ENCODE data around the gene RCVRN. TPM values are rescaled to one million over a fixed set of nuclear protein-coding genes. Genes with fewer than 3 reads are reported as not detected.

Gene RCVRN
- total RNA-seq, 1 experiment from 2014 or later, result not detected

DNA sequence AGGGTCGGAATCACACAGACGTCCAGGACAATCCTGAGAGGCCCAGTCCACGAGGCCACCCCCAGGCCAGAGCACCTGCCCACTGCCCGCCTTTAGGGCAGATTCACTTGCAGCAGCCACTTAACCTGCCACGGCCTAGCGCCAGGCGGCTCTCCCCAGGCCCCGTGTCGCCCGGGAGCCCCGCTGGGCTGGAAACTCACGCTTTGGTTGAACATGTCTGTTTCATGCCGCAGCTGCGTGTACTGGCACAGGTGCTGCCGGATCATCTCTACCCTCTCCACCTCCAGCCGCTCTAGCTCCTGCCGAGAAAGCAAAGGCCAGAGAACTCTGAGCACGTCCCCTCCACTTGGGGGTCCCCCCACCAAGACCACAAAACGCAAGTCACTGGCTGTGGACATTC lies 12.7 kb upstream of the RCVRN start:
- CTCF ChIA-PET, result interaction anchor here (0.6 to 1.4 kb wide), 5 partner anchors 8 to 699 kb away, joined by 3 to 7 read pairs (median 4); partner anchors contain the start of gene RCVRN
- intact Hi-C loops (cut with micrococcal nuclease), result no loop called here

DNA sequence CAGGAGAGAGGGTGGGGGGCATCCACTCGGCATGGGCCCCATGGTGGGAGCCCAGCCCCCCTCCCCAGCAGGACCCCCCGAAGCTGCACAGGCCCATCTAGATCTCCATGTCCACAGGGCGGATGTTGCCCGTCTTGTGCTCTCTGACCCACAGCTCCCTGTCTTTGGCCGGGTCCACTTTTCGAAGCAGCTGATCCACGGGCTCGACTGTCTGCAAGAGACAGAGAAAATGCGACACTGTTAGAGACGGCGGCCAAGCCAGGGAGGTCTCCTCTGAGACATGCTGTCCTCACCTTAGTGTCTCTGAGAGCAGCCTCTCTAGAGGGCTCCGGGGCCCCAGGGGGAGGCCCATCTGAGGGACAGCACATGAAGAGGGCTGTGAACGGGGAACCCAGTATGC lies 12.1 kb upstream of the RCVRN start:
- TF ChIP-seq, protein P1, sequence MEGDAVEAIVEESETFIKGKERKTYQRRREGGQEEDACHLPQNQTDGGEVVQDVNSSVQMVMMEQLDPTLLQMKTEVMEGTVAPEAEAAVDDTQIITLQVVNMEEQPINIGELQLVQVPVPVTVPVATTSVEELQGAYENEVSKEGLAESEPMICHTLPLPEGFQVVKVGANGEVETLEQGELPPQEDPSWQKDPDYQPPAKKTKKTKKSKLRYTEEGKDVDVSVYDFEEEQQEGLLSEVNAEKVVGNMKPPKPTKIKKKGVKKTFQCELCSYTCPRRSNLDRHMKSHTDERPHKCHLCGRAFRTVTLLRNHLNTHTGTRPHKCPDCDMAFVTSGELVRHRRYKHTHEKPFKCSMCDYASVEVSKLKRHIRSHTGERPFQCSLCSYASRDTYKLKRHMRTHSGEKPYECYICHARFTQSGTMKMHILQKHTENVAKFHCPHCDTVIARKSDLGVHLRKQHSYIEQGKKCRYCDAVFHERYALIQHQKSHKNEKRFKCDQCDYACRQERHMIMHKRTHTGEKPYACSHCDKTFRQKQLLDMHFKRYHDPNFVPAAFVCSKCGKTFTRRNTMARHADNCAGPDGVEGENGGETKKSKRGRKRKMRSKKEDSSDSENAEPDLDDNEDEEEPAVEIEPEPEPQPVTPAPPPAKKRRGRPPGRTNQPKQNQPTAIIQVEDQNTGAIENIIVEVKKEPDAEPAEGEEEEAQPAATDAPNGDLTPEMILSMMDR (IDR thresholded peaks at IDR 0.05; ENCODE audit: unreplicated experiment), result no peak
- Mint-ChIP-seq H3K9me3 (ENCODE audit: unreplicated experiment) (peaks cover 8% of the 10 kb centered on the region), H3K27me3 (ENCODE audit: insufficient read depth, unreplicated experiment) (no peaks in the 10 kb centered on the region), H3K4me1 (ENCODE audit: insufficient read depth, unreplicated experiment) (no peaks in the 10 kb centered on the region), H3K27ac (ENCODE audit: low read depth, unreplicated experiment) (no peak overlapping the region), H3K36me3 (ENCODE audit: insufficient read depth, unreplicated experiment) (peaks cover 5% of the 10 kb centered on the region), H3K4me3 (ENCODE audit: unreplicated experiment) (no peak overlapping the region)
- DNase-seq (ENCODE audit: unreplicated experiment), result no peak
- intact Hi-C loops (cut with micrococcal nuclease), result no loop called here
- POLR2A ChIA-PET, result no interaction called here
- BruUV-seq (replicated peaks), result no TSS peak
- CTCF ChIA-PET, result interaction anchor here (1.1 to 1.4 kb wide), 2 partner anchors 9 to 700 kb away, joined by 6 to 7 read pairs; no protein-coding TSS in a partner anchor

More for the DNA sequence above, 12.7 kb upstream of the RCVRN start:
- Mint-ChIP-seq H3K9me3 (ENCODE audit: unreplicated experiment) (peaks cover 3% of the 10 kb centered on the region), H3K27me3 (ENCODE audit: insufficient read depth, unreplicated experiment) (no peaks in the 10 kb centered on the region), H3K36me3 (ENCODE audit: insufficient read depth, unreplicated experiment) (peaks cover 5% of the 10 kb centered on the region), H3K27ac (ENCODE audit: low read depth, unreplicated experiment) (no peak overlapping the region), H3K4me1 (ENCODE audit: insufficient read depth, unreplicated experiment) (no peaks in the 10 kb centered on the region), H3K4me3 (ENCODE audit: unreplicated experiment) (no peak overlapping the region)
- no TSS peak for BruUV-seq (replicated peaks)
- TF ChIP-seq, protein P1 (IDR thresholded peaks at IDR 0.05; ENCODE audit: unreplicated experiment), result no peak
- POLR2A ChIA-PET, result no interaction called here
- DNase-seq (ENCODE audit: unreplicated experiment), result no peak

- H3K9me3 Mint-ChIP-seq (ENCODE audit: unreplicated experiment), result peaks cover 8% of the 10 kb centered on the region
- intact Hi-C loops (cut with micrococcal nuclease), result no loop called here
- H3K4me1 Mint-ChIP-seq (ENCODE audit: insufficient read depth, unreplicated experiment), result no peaks in the 10 kb centered on the region
- TF ChIP-seq, protein P1 (IDR thresholded peaks at IDR 0.05; ENCODE audit: unreplicated experiment), result no peak
- no peak overlapping the region for H3K4me3 Mint-ChIP-seq (ENCODE audit: unreplicated experiment)
- ChIA-PET CTCF (interaction anchor here (0.6 to 0.9 kb wide), 2 partner anchors 19 to 698 kb away, joined by 3 to 4 read pairs; no protein-coding TSS in a partner anchor), POLR2A (no interaction called here)
- no peak for DNase-seq (ENCODE audit: unreplicated experiment)
- no peak overlapping the region for H3K27ac Mint-ChIP-seq (ENCODE audit: low read depth, unreplicated experiment)
- no TSS peak for BruUV-seq (replicated peaks)
- H3K36me3 Mint-ChIP-seq (ENCODE audit: insufficient read depth, unreplicated experiment), result peaks cover 5% of the 10 kb centered on the region
- no peaks in the 10 kb centered on the region for H3K27me3 Mint-ChIP-seq (ENCODE audit: insufficient read depth, unreplicated experiment)
These were observed 11.0 kb upstream of the RCVRN start for GRCh38 chr17:9916108-9916507.

DNA sequence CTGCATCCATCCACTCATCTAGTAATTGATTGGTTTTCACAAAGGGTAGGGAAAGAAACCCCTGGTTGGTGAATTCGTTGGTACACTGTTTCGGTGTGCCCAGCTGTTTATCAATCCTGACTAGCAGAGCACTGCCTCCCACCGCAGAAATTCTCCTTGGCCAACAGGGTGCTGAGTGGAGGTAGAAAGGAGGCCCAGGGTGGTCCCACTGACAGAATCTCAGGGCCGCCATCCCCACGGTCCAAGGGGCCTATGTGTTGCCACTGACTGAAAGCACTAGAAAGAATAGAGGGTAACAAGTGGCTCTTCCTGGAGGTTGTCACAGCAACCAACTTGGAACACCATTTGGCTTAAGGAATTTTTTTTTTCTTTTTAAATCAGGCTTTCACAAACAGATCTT lies 8.4 kb upstream of the RCVRN start:
- Mint-ChIP-seq H3K36me3 (ENCODE audit: insufficient read depth, unreplicated experiment) (peaks cover 5% of the 10 kb centered on the region), H3K4me3 (ENCODE audit: unreplicated experiment) (no peak overlapping the region), H3K27me3 (ENCODE audit: insufficient read depth, unreplicated experiment) (no peaks in the 10 kb centered on the region), H3K9me3 (ENCODE audit: unreplicated experiment) (peaks cover 17% of the 10 kb centered on the region), H3K27ac (ENCODE audit: low read depth, unreplicated experiment) (no peak overlapping the region), H3K4me1 (ENCODE audit: insufficient read depth, unreplicated experiment) (no peaks in the 10 kb centered on the region)
- DNase-seq (ENCODE audit: unreplicated experiment), result no peak
- TF ChIP-seq, protein P1 (IDR thresholded peaks at IDR 0.05; ENCODE audit: unreplicated experiment), result no peak
- intact Hi-C loops (cut with micrococcal nuclease), result no loop called here
- POLR2A ChIA-PET, result no interaction called here
- BruUV-seq (replicated peaks), result no TSS peak
- CTCF ChIA-PET, result no interaction called here
